GM18519 (cell line): ENCODE data around the gene EFHC2.
"Not testable (repeated sequence)": the region's sequence is repeated elsewhere in the genome, so short reads cannot be mapped to it uniquely, and the experiment has no call there.

Experiments
- ATAC-seq: cut with Tn5 transposase; IDR thresholded peaks from one replicate; pipeline ENCODE4 v1.9.1; 2021; ENCODE audit warnings: mild to moderate bottlenecking, moderate library complexity; ENCODE audit not compliant: unreplicated experiment, low FRiP score

Gene EFHC2

GRCh38 chrX:44239036-44239435 is 104.4 kb downstream of the EFHC2 start:
- no peak for ATAC-seq

- no peak for ATAC-seq
These were observed 107.9 kb downstream of the EFHC2 start for GRCh38 chrX:44235534-44235933.

GRCh38 chrX:44234541-44234940 is 108.9 kb downstream of the EFHC2 start:
- no peak for ATAC-seq

- ATAC-seq, result no peak
These were observed 109.4 kb downstream of the EFHC2 start for GRCh38 chrX:44234116-44234515.

GRCh38 chrX:44232081-44232480 is 111.4 kb downstream of the EFHC2 start:
- ATAC-seq, result no peak

GRCh38 chrX:44228621-44229020 is 114.9 kb downstream of the EFHC2 start:
- peak; percentile 83 for ATAC-seq

GRCh38 chrX:44227991-44228390 is 115.5 kb downstream of the EFHC2 start:
- ATAC-seq, result no peak

GRCh38 chrX:44225667-44226066 is 117.8 kb downstream of the EFHC2 start:
- no peak for ATAC-seq

- ATAC-seq, result no peak
These were observed 118.7 kb downstream of the EFHC2 start for GRCh38 chrX:44224760-44225159.

GRCh38 chrX:44223150-44223549 is 120.3 kb downstream of the EFHC2 start:
- ATAC-seq, result no peak

GRCh38 chrX:44218465-44218864 is 125.0 kb downstream of the EFHC2 start:
- ATAC-seq, result no peak

- no peak for ATAC-seq
These were observed 127.3 kb downstream of the EFHC2 start for GRCh38 chrX:44216171-44216570.

- ATAC-seq, result no peak
These were observed 139.7 kb downstream of the EFHC2 start for GRCh38 chrX:44203791-44204190.

GRCh38 chrX:44202596-44202995 is 140.9 kb downstream of the EFHC2 start:
- no peak for ATAC-seq

- ATAC-seq, result no peak
These were observed 154.4 kb downstream of the EFHC2 start for GRCh38 chrX:44189116-44189515.

- ATAC-seq, result not testable (repeated sequence)
These were observed 155.6 kb downstream of the EFHC2 start for GRCh38 chrX:44187915-44188314.

GRCh38 chrX:44183329-44183728 is 160.1 kb downstream of the EFHC2 start:
- ATAC-seq, result no peak

GRCh38 chrX:44178274-44179053 is 165.0 kb downstream of the EFHC2 start:
- no peak for ATAC-seq

GRCh38 chrX:44175455-44175854 is 168.0 kb downstream of the EFHC2 start:
- ATAC-seq, result no peak

- ATAC-seq, result no peak
These were observed 169.4 kb downstream of the EFHC2 start for GRCh38 chrX:44174061-44174460.

- no peak for ATAC-seq
These were observed 170.3 kb downstream of the EFHC2 start for GRCh38 chrX:44173219-44173618.

GRCh38 chrX:44167116-44167515 is 176.4 kb downstream of the EFHC2 start:
- no peak for ATAC-seq
